ENCODE measurements around the gene TEX22. TPM values are rescaled to one million over a fixed set of nuclear protein-coding genes. Genes with fewer than 3 reads are reported as not detected.

Gene TEX22
- total RNA-seq, 4 donors from 2014 or later = 0.17 to 0.34 TPM; not detected in 2

- WGBS, 2 donors = 12 to 26% methylated on average over 20 to 41 of the region's 58 CpGs
Observed at GRCh38 chr14:105363847-105364708, 34.3 kb upstream of the TEX22 start.

GRCh38 chr14:105365101-105365500, 33.2 kb upstream of the TEX22 start:
- H3K4me3 ChIP-seq (ENCODE audit: low read depth, poor library complexity, severe bottlenecking) = no peak overlapping the region
- intact Hi-C loops (cut with DNase I; ENCODE audit: low total_unique reads) = loop anchor here (5.0 kb wide), 1 partner anchor 162 kb away; the partner anchor contains the start of gene TMEM121
- no peak for TF ChIP-seq POLR2A (IDR thresholded peaks at IDR 0.05)
- no peak for TF ChIP-seq CTCF (IDR thresholded peaks at IDR 0.05)
- DNase-seq (ENCODE audit: low spot score in 2 of 2) = no peak
- whole genome bisulfite sequencing, 2 donors = 87 to 95% methylated on average over 8 to 10 of the region's 11 CpGs

More at GRCh38 chr14:105363847-105364708, 34.3 kb upstream of the TEX22 start:
- DNase-seq (ENCODE audit: low spot score in 2 of 2) = no peak
- intact Hi-C loops (cut with DNase I; ENCODE audit: low total_unique reads) = no loop called here
- TF ChIP-seq CTCF (IDR thresholded peaks at IDR 0.05) = no peak
- TF ChIP-seq POLR2A (IDR thresholded peaks at IDR 0.05) = no peak
- no peak overlapping the region for H3K4me3 ChIP-seq (ENCODE audit: low read depth, poor library complexity, severe bottlenecking)

- 89 to 94% methylated on average over 12 of the region's 12 CpGs for WGBS, 2 donors
- no peak for DNase-seq (ENCODE audit: low spot score in 2 of 2)
- no peak overlapping the region for H3K4me3 ChIP-seq (ENCODE audit: low read depth, poor library complexity, severe bottlenecking)
- TF ChIP-seq POLR2A (IDR thresholded peaks at IDR 0.05) (no peak), CTCF (IDR thresholded peaks at IDR 0.05) (no peak)
- intact Hi-C loops (cut with DNase I; ENCODE audit: low total_unique reads) = loop anchor here (5.0 kb wide), 1 partner anchor 162 kb away; the partner anchor contains the start of gene TMEM121
Observed at GRCh38 chr14:105365681-105366080, 32.7 kb upstream of the TEX22 start.

- TF ChIP-seq CTCF (IDR thresholded peaks at IDR 0.05) (no peak), POLR2A (IDR thresholded peaks at IDR 0.05) (no peak)
- intact Hi-C loops (cut with DNase I; ENCODE audit: low total_unique reads) = loop anchor here (5.0 kb wide), 1 partner anchor 161 kb away; the partner anchor contains the start of gene TMEM121
- H3K4me3 ChIP-seq (ENCODE audit: low read depth, poor library complexity, severe bottlenecking) = no peak overlapping the region
- DNase-seq (ENCODE audit: low spot score in 2 of 2) = no peak
- 91 to 94% methylated on average over 23 of the region's 23 CpGs for WGBS, 2 donors
Observed at GRCh38 chr14:105366386-105367074, 31.8 kb upstream of the TEX22 start.

- no peak overlapping the region for H3K4me3 ChIP-seq (ENCODE audit: low read depth, poor library complexity, severe bottlenecking)
- intact Hi-C loops (cut with DNase I; ENCODE audit: low total_unique reads) = loop anchor here (5.0 kb wide), 1 partner anchor 160 kb away; the partner anchor contains the start of gene TMEM121
- TF ChIP-seq CTCF (IDR thresholded peaks at IDR 0.05) (no peak), POLR2A (IDR thresholded peaks at IDR 0.05) (no peak)
- 91 to 94% methylated on average over 25 to 29 of the region's 34 CpGs for WGBS, 2 donors
- DNase-seq (ENCODE audit: low spot score in 2 of 2) = no peak
Observed at GRCh38 chr14:105367116-105368031, 31.0 kb upstream of the TEX22 start.

Measured in lower leg skin (tissue), 4 donors.